Measurements from ENCODE around the gene CDC42EP4.

The CDC42EP4 gene

DNA sequence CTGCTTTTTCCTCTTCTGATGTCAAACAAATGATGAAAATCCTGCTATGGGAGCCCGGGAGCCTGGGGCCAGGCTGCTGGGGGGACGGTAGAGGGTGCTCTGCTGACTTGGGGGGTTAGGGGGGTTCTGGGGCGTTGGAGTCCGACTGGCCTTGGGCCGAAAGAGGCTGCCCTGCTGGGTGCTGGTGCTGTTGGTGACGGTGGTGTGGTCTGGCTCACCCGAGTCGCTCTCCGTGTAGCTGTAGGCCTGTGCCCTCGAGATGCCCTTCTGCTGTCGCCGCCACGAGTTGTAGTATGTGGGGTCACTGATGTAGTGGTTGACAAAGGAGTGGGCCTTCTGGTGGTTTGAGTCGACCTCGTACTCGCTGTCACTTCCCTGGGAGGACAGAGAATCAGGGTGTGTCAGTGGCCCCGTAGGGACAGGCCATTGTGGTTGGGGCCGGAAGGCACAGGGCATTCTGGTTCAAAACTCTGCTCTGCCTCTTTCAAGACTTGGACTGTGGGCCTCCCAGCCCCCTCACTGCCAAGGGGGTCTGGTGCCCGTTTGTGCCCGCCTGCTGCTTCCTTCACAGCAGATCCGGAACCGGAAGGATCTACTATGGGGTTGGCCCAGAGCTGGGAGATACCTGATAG, 26.9 kb upstream of the CDC42EP4 start:
- TF ChIP-seq, protein P1, sequence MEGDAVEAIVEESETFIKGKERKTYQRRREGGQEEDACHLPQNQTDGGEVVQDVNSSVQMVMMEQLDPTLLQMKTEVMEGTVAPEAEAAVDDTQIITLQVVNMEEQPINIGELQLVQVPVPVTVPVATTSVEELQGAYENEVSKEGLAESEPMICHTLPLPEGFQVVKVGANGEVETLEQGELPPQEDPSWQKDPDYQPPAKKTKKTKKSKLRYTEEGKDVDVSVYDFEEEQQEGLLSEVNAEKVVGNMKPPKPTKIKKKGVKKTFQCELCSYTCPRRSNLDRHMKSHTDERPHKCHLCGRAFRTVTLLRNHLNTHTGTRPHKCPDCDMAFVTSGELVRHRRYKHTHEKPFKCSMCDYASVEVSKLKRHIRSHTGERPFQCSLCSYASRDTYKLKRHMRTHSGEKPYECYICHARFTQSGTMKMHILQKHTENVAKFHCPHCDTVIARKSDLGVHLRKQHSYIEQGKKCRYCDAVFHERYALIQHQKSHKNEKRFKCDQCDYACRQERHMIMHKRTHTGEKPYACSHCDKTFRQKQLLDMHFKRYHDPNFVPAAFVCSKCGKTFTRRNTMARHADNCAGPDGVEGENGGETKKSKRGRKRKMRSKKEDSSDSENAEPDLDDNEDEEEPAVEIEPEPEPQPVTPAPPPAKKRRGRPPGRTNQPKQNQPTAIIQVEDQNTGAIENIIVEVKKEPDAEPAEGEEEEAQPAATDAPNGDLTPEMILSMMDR (conservative IDR thresholded peaks at IDR 0.05; ENCODE audit: low read length) = no peak
- TF ChIP-seq EZH2phosphoT487 (IDR thresholded peaks at IDR 0.05; ENCODE audit: borderline replicate concordance) = no peak
- H3K4me3 ChIP-seq (ENCODE audit: low read length, poor library complexity, severe bottlenecking) = no peak overlapping the region

DNA sequence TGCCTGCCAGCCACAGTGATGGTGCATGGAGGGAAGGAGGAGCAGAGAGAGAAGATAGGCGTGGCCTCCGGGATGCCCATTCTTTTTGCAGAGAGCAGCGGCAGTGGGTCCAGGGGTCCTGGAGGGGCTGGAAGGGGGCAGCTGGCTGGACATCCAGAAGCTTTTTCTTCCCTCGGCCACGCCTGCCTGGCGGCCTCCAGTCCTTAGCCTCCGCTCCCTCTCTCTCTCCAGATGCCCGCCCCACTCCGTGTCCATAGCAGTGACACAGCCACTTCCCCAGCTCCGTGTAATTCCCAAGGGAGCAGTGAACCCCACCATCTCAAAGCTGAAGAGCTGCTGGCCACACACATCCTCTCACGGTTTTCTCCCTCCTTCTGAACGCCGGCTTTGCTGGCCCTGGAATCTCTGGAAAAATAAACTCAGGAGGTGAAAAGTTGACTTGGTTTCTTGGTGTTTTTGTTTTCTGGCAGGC, 26.3 kb upstream of the CDC42EP4 start:
- no peak overlapping the region for H3K4me3 ChIP-seq (ENCODE audit: low read length, poor library complexity, severe bottlenecking)
- H3K27me3 ChIP-seq (ENCODE audit: insufficient read depth, low read length, poor library complexity, severe bottlenecking) = no peaks in the 10 kb centered on the region

More for the DNA sequence above, 26.9 kb upstream of the CDC42EP4 start:
- no peak overlapping the region for H3K4me2 ChIP-seq (ENCODE audit: low read depth, low read length, poor library complexity, severe bottlenecking)
- no peaks in the 10 kb centered on the region for H3K9me2 ChIP-seq (replicated peaks; ENCODE audit: low read depth, low read length)
- no peaks in the 10 kb centered on the region for H3K27me3 ChIP-seq (ENCODE audit: insufficient read depth, low read length, poor library complexity, severe bottlenecking)
- H3K36me3 ChIP-seq (ENCODE audit: insufficient read depth, low read length) = no peaks in the 10 kb centered on the region; the same call in 1 of the 2 replicates
- H3K9ac ChIP-seq (ENCODE audit: low read depth, low read length, poor library complexity, severe bottlenecking) = no peak overlapping the region
- no peaks in the 10 kb centered on the region for H3K4me1 ChIP-seq (ENCODE audit: insufficient read depth, low read length, poor library complexity, severe bottlenecking)
- H3K79me2 ChIP-seq (ENCODE audit: insufficient read depth, low read length) = no peaks in the 10 kb centered on the region
- no peak overlapping the region for H2AFZ ChIP-seq (ENCODE audit: low read length)
- H3K9me3 ChIP-seq (ENCODE audit: insufficient read depth, low read depth, low read length) = no peaks in the 10 kb centered on the region
- no peaks in the 10 kb centered on the region for H3F3A ChIP-seq (ENCODE audit: low read depth)
- H4K20me1 ChIP-seq (ENCODE audit: insufficient read depth, low read length, poor library complexity, severe bottlenecking) = no peaks in the 10 kb centered on the region

DNA sequence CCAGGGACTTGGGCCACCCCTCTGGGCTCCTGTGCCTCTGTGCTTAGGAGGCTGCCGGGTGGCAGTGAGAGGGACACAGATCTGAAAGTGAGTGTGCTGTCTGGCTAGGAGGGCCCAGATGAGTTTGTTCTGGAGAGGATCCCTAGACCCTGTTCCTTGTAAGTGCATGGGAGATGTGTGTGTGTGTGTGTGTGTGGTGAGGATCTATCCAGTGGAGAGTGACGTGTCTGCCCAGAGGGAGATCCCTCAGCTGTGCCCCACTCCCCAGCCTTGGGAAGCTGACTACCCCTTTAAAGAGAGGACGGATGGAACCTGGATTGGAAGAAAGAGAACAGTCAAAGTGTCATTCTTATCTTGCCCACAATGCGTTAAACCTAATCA, 25.5 kb upstream of the CDC42EP4 start:
- no peaks in the 10 kb centered on the region for H3K9me3 ChIP-seq (ENCODE audit: insufficient read depth, low read depth, low read length)
- H3K4me2 ChIP-seq (ENCODE audit: low read depth, low read length, poor library complexity, severe bottlenecking) = no peak overlapping the region
- H3K79me2 ChIP-seq (ENCODE audit: insufficient read depth, low read length) = no peaks in the 10 kb centered on the region
- no peak overlapping the region for H3K9ac ChIP-seq (ENCODE audit: low read depth, low read length, poor library complexity, severe bottlenecking)
- H3F3A ChIP-seq (ENCODE audit: low read depth) = no peaks in the 10 kb centered on the region
- H3K27me3 ChIP-seq (ENCODE audit: insufficient read depth, low read length, poor library complexity, severe bottlenecking) = no peaks in the 10 kb centered on the region
- H3K4me1 ChIP-seq (ENCODE audit: insufficient read depth, low read length, poor library complexity, severe bottlenecking) = no peaks in the 10 kb centered on the region
- no peaks in the 10 kb centered on the region for H3K9me2 ChIP-seq (replicated peaks; ENCODE audit: low read depth, low read length)
- H2AFZ ChIP-seq (ENCODE audit: low read length) = no peak overlapping the region
- H3K36me3 ChIP-seq (ENCODE audit: insufficient read depth, low read length) = no peaks in the 10 kb centered on the region; the same call in 1 of the 2 replicates
- TF ChIP-seq, protein P1 (conservative IDR thresholded peaks at IDR 0.05; ENCODE audit: low read length) = no peak
- TF ChIP-seq EZH2phosphoT487 (IDR thresholded peaks at IDR 0.05; ENCODE audit: borderline replicate concordance) = no peak
- H3K4me3 ChIP-seq (ENCODE audit: low read length, poor library complexity, severe bottlenecking) = no peak overlapping the region
- no peaks in the 10 kb centered on the region for H4K20me1 ChIP-seq (ENCODE audit: insufficient read depth, low read length, poor library complexity, severe bottlenecking)

More for the DNA sequence above, 26.3 kb upstream of the CDC42EP4 start:
- Histone ChIP-seq H3K36me3 (ENCODE audit: insufficient read depth, low read length) (no peaks in the 10 kb centered on the region; the same call in 1 of the 2 replicates), H3K79me2 (ENCODE audit: insufficient read depth, low read length) (no peaks in the 10 kb centered on the region), H2AFZ (ENCODE audit: low read length) (no peak overlapping the region), H3K9me2 (replicated peaks; ENCODE audit: low read depth, low read length) (no peaks in the 10 kb centered on the region), H3K9ac (ENCODE audit: low read depth, low read length, poor library complexity, severe bottlenecking) (no peak overlapping the region), H3F3A (ENCODE audit: low read depth) (no peaks in the 10 kb centered on the region), H3K4me2 (ENCODE audit: low read depth, low read length, poor library complexity, severe bottlenecking) (no peak overlapping the region), H3K9me3 (ENCODE audit: insufficient read depth, low read depth, low read length) (no peaks in the 10 kb centered on the region), H3K4me1 (ENCODE audit: insufficient read depth, low read length, poor library complexity, severe bottlenecking) (no peaks in the 10 kb centered on the region), H4K20me1 (ENCODE audit: insufficient read depth, low read length, poor library complexity, severe bottlenecking) (no peaks in the 10 kb centered on the region)
- no peak for TF ChIP-seq EZH2phosphoT487 (IDR thresholded peaks at IDR 0.05; ENCODE audit: borderline replicate concordance)
- TF ChIP-seq, protein P1 (conservative IDR thresholded peaks at IDR 0.05; ENCODE audit: low read length) = no peak

Measured in Loucy (cell line).